ENCODE results near the gene PFDN5.
"Not testable (repeated sequence)": the region's sequence is repeated elsewhere in the genome, so short reads cannot be mapped to it uniquely, and the experiment has no call there.

Gene PFDN5

DNA sequence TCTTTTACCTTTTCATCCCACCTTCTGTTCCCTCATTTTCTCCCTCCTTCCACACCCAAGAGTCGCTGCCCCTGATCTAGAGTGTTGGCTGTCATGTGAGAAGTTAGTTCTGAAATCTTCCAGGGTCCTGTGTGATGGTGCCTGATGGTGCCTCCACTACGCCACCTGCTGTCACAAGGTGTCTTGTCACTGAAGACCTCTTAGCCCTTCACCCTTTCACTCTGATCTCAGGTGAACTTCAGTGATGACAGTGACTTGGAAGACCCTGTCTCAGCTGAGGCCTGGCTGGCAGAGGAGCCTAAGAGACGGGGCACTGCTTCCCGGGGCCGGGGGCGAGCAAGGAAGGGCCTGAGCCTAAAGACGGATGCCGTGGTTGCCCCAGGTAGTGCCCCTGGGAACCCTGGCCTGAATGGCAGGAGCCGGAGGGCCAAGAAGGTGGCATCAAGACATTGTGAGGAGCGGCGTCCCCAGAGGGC, 7.6 kb upstream of the PFDN5 start:
- DNase-seq (ENCODE audit: low read depth): peak; percentile 48

- no peak for DNase-seq (ENCODE audit: low read depth)
Measured at GRCh38 chr12:53288322-53288721, 7.0 kb upstream of the PFDN5 start.

DNA sequence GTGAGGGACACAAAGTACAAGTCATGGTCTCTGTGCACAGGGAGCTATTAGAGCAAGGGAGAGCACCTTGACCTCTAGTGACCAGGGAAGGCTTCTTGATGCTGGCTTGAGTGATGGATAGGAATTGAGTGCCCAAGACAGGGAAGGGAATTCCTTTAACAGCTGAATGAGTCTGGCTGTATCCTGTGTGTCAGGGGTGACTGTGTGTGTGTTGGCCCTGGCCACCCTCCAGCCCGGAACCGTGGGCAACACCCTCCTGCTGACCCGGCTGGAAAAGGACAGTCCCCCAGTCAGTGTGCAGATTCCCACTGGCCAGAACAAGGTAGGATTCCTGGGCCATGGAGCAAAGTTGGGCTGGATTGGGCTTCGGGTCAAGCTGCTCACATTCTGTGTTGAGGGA, 5.5 kb upstream of the PFDN5 start:
- no peak for DNase-seq (ENCODE audit: low read depth)

DNA sequence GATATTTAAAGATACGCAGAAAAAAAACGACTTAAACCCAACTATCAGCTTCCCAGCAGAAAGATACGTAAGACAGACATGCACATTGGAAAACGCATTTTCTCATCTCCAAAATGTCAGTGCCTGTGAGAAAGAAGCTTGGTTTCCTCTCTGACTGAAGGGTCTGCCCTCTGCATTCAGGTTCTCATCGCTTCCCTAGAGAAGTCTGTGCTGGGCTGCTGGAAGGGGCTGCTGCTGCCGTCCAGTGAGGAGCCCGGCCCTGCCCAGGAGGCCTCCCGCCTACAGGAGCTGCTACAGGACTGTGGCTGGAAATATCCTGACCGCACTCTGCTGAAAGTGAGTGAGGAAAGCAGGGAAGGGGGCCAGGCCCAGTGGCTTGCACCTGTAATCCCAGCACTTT, 4.7 kb upstream of the PFDN5 start:
- DNase-seq (ENCODE audit: low read depth): no peak

- no peak for DNase-seq (ENCODE audit: low read depth)
Measured at GRCh38 chr12:53292426-53292825, 2.9 kb upstream of the PFDN5 start.

- DNase-seq (ENCODE audit: low read depth): no peak
Measured at GRCh38 chr12:53295891-53296219, 513 bp downstream of the PFDN5 start.

GRCh38 chr12:53297106-53297505, 1.8 kb downstream of the PFDN5 start:
- not testable (repeated sequence) for DNase-seq (ENCODE audit: low read depth)

GRCh38 chr12:53298164-53298563, 2.8 kb downstream of the PFDN5 start:
- peak; percentile 95 for DNase-seq (ENCODE audit: low read depth)

DNA sequence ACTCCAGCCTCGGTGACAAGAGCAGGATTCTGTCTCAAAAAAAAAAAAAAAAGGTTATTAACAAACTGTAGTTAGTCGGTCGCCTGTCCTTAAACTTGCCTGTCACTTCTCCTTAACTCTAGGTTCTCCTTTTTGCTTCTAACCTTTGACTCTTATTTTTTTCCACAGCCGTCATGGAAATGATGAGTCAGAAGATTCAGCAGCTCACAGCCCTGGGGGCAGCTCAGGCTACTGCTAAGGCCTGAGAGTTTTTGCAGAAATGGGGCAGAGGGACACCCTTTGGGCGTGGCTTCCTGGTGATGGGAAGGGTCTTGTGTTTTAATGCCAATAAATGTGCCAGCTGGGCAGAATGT, 3.7 kb downstream of the PFDN5 start:
- DNase-seq (ENCODE audit: low read depth): peak; percentile 89

DNA sequence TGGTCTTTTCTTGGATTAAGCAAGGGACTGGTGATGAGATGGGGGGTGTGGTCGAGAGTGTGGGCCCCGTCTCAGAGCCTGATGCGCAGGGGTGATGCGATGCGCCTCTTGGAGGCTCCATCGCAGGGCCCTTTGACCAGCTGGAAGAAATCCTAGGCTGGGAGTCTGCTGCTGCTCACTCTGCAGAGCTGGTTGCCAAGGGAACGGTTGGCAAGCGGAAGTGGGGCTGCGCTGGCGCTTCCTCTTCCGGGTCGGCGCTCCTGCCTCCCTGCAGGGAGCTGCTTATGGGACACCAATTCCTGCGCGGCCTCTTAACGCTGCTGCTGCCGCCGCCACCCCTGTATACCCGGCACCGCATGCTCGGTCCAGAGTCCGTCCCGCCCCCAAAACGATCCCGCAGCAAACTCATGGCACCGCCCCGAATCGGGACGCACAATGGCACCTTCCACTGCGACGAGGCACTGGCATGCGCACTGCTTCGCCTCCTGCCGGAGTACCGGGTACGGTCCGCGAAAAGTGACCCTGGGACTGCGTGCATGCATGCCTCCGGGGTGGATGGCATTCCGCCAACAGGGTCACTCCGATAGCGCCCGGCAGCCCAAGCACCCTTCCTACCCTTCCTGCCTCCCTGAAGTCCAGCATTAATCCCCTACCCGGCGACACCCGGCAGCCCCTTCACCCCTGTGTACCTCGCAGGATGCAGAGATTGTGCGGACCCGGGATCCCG, 4.3 kb downstream of the PFDN5 start, which contains the start of gene MYG1:
MYG1 (plus strand) TSS at position 242 of the 727 bp plus-strand sequence; CDS start at position 285, 43 bp downstream.
- peak; percentile 93 for DNase-seq (ENCODE audit: low read depth)

- peak; percentile 71 for DNase-seq (ENCODE audit: low read depth)
Measured at GRCh38 chr12:53300187-53300586, 4.8 kb downstream of the PFDN5 start.

- no peak for DNase-seq (ENCODE audit: low read depth)
Measured at GRCh38 chr12:53302903-53303302, 7.6 kb downstream of the PFDN5 start.

DNA sequence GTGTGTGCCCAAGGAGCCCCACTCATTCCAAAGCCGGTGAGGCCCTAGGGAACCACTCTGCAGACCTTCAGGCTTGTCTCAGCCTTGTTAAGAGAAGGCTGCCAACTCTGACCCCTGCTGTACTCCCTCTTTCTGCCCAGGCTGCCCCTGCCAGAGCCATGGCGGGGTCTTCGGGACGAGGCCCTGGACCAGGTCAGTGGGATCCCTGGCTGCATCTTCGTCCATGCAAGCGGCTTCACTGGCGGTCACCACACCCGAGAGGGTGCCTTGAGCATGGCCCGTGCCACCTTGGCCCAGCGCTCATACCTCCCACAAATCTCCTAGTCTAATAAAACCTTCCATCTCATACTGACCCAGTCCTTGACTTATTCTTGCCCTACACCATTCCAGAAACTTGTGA, 11.5 kb downstream of the PFDN5 start:
- no peak for DNase-seq (ENCODE audit: low read depth)

DNA sequence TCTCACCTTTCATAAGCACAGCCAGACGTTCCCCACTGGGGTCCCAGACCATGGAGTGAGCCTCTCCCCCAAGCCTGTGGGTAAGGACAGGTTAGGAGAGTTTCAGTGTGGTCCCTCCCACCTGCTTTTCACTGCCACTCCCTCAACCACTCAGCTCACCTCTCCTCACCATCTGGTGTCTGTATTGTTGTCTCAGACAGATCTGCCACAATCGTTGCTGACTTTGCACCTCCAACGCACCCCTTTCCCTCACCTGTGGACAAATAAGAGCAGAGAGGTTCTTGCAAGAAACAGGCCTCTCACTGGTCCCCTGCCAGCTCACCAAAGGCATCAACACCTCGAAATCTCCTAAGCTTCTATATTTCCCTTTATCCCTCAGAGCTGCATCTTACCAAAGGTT, 12.9 kb downstream of the PFDN5 start:
- DNase-seq (ENCODE audit: low read depth): no peak

- DNase-seq (ENCODE audit: low read depth): no peak
Measured at GRCh38 chr12:53313996-53314395, 18.7 kb downstream of the PFDN5 start.

GRCh38 chr12:53320352-53321195, 25.2 kb downstream of the PFDN5 start:
- DNase-seq (ENCODE audit: low read depth): peak; percentile 30

DNA sequence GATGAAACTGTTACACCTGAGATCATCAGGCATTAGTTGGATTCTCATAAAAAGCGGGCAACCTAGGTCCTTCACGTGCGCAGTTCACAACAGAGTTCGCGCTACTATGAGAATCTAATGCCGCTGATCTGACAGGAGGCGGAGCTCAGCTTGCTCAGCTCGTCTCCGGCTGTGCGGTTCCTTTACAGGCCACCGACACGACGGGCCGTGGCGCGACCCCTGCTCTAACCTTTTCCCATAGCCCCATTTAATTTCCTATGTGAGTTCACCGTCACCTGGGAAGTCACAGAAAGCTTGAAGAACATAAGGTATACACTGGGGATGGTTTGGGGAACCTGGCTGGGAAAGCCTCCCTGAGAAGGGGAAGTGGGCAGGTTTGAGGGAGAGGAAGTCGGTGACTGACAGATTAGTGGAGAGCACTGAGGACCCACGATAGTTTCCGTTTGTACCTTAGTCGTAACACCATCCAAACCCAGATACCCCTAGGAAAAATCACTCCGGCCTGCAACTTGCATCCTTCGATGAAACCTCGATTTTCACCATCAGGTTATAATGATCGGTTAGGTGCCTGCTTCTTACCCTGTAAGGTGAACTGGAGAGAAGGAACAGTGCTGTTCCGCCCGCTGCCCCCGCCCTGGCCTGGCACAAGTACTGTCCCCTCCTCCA, 28.9 kb downstream of the PFDN5 start:
- DNase-seq (ENCODE audit: low read depth): no peak

DNA sequence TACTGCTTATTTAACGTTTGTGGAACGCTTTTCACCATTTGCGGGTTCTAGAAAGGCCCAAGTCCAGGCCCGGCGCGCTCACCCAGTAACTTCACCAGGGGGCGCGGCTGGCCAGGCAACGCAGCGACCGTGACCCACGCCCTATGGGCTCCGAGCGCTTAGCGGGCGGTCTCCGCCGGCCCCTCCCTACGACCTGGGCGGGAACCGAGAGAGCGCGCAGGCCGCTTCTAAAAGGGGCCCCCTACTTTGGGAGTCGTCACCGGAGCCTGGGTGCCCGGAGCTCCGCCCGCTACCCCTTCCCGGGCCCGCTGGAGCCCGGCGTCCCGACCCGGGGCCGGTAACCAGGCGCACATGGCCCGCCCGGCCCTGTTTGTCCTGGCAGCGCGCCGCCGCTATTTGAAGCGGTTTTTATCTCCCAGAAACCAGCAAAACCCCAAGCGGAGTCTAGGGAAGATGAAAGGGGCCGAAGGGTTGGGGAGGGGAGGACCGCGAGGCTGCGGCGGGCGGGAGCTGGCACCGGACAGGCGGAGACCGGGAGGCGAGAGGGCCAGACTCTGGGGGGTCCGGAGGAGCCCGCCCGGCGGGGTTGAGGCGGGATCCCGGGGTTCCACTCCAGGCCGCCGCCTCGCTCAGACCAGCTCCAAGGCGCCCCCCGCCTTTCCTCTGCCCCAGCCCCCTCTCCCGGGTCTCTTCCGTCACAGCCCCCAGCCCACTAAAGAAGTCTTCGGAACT, 29.6 kb downstream of the PFDN5 start:
- DNase-seq (ENCODE audit: low read depth): peak; percentile 95

DNA sequence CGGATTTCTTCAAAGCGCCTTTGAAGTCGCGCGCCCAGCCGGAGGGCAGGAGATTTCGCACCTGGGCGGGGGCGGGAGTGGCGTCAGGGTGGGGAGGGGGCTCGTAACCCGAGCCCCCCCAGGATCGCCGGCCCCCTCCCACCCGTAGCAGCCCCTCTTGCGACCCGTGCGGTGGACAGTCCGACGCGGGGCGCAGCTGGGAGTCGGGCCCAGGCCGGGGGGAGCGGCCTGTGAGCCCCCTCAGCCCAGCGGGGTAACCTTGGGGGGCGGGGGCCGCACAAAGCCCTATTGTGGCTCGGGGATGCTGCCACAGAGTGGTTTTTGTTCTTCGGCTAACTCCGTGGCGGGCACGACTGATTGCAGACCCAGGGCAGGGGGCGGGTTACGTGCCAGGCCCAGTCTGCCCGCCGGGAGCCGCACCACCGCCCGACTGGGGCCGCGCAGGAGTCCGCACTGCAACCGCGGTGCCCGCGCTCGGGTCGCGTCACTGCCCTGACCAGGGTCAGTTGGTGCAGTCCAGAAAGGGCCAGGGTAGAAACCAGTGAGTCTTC, 30.2 kb downstream of the PFDN5 start:
- DNase-seq (ENCODE audit: low read depth): no peak

- DNase-seq (ENCODE audit: low read depth): no peak
Measured at GRCh38 chr12:53326460-53327185, 31.3 kb downstream of the PFDN5 start.

DNA sequence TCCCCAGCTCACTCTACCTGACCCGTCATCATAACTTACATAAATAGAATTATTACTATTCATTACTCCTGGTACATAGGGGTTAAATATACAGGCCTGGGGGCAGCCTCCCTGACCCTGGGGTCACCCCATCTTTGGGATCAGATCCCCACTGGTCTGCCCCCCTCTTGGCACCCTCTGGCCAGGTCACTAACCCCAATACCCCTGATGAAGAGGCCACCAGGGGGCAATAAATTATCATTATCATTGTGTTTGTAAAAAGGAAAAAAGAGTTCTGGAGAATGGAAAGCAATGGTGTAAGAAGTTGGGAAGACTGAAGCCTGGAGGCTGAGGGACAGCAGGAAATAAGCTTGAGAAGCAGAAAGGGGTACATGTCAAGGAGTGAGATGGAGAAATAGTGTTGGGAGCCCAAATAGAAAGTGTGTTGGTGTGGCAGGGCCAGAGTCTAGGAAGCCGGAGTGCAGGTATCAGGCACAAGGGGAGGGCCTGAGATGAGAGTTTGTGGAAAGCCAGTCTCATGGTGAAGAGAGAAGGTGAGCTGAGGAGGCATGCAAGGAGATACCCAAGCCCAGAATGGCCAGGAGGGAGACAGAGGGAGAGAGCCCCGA, 32.2 kb downstream of the PFDN5 start:
- peak; percentile 14 for DNase-seq (ENCODE audit: low read depth)
